Activated B cell treated with CpG ODN at 0.5 μM for 24 hours (primary cell): ENCODE results near the gene KLHL29. TPM values are rescaled to one million over a fixed set of nuclear protein-coding genes. Genes with fewer than 3 reads are reported as not detected.

Experiments
- ATAC-seq: fragments of 200-7000 bp; cut with Tn5 transposase; one replicate; pipeline ENCODE4 v1.10.0; 2021; ENCODE audit warnings: low read depth, mild to moderate bottlenecking, moderate library complexity
- CTCF ChIA-PET: fragments of 350-600 bp; sonication (Branson Sonifier 250); formaldehyde crosslinking; loops from one replicate; lab custom pipeline; 2021; ENCODE audit warnings: antibody characterized with exemption; lab: Charles Lee
- POLR2A ChIA-PET: fragments of 350-600 bp; sonication (Branson Sonifier 250); formaldehyde crosslinking; loops from one replicate; lab custom pipeline; 2021; ENCODE audit warnings: antibody characterized with exemption; lab: Charles Lee
- DNase-seq: peaks from one replicate; pipeline ENCODE4 v3.0.0; 2022
- H3K27ac Mint-ChIP-seq: one replicate; pipeline ENCODE4 v1.8.0; 2020; ENCODE audit warnings: mixed read lengths
- H3K27me3 Mint-ChIP-seq: one replicate; pipeline ENCODE4 v1.8.0; 2021; ENCODE audit warnings: mixed read lengths
- H3K36me3 Mint-ChIP-seq: one replicate; pipeline ENCODE4 v1.8.0; 2021; ENCODE audit warnings: low read depth, mixed read lengths
- H3K4me1 Mint-ChIP-seq: one replicate; pipeline ENCODE4 v1.8.0; 2021; ENCODE audit warnings: mixed read lengths
- H3K4me3 Mint-ChIP-seq: one replicate; pipeline ENCODE4 v1.8.0; 2020; ENCODE audit warnings: mild to moderate bottlenecking, mixed read lengths
- H3K9me3 Mint-ChIP-seq: one replicate; pipeline ENCODE4 v1.8.0; 2020; ENCODE audit warnings: mixed read lengths
- intact Hi-C: fragments of 100-400 bp; cut with micrococcal nuclease; formaldehyde crosslinking; loops from one replicate; pipeline ENCODE4 v1.15.1; 2024
- total RNA-seq: library from RNA; stranded (reverse); gene quantifications from 2 replicates; pipeline ENCODE4 v1.2.3, GENCODE V29; 2022
- TF ChIP-seq, protein P1 (sequence below): fragments of 200-600 bp; IDR thresholded peaks from one replicate; pipeline ENCODE4 v1.8.0; 2022; ENCODE audit warnings: antibody characterized with exemption, mild to moderate bottlenecking

KLHL29 gene
- total RNA-seq, 1 donor from 2014 or later: 2.5 TPM

DNA sequence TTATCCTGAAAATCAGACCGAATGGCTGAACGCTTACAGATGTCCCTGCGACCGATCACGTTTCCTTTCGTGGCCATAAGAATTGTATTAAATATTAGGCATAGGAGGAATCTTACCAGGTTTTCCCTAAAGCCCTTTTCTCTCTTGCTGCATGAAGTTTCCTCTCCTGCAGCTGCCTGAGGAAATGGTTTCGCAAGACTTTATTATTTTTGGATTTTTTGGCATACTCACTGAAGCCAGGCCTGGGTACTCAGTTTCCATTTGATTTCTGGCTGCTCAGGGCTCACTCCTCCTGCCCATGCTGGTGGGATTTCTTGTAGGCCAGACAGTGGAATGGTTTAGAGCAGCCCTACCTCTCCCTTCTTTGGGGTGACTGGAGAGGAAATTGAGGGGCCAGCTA, 114.0 kb downstream of the KLHL29 start:
- Mint-ChIP-seq H3K36me3 (no peaks in the 10 kb centered on the region), H3K27me3 (peaks cover 6% of the 10 kb centered on the region), H3K4me1 (peaks cover 6% of the 10 kb centered on the region), H3K4me3 (no peak overlapping the region), H3K9me3 (no peaks in the 10 kb centered on the region), H3K27ac (no peak overlapping the region)
- ChIA-PET POLR2A (no interaction called here), CTCF (no interaction called here)
- DNase-seq: no peak
- ATAC-seq: no peak
- TF ChIP-seq, protein P1, sequence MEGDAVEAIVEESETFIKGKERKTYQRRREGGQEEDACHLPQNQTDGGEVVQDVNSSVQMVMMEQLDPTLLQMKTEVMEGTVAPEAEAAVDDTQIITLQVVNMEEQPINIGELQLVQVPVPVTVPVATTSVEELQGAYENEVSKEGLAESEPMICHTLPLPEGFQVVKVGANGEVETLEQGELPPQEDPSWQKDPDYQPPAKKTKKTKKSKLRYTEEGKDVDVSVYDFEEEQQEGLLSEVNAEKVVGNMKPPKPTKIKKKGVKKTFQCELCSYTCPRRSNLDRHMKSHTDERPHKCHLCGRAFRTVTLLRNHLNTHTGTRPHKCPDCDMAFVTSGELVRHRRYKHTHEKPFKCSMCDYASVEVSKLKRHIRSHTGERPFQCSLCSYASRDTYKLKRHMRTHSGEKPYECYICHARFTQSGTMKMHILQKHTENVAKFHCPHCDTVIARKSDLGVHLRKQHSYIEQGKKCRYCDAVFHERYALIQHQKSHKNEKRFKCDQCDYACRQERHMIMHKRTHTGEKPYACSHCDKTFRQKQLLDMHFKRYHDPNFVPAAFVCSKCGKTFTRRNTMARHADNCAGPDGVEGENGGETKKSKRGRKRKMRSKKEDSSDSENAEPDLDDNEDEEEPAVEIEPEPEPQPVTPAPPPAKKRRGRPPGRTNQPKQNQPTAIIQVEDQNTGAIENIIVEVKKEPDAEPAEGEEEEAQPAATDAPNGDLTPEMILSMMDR: no peak
- intact Hi-C loops: no loop called here

DNA sequence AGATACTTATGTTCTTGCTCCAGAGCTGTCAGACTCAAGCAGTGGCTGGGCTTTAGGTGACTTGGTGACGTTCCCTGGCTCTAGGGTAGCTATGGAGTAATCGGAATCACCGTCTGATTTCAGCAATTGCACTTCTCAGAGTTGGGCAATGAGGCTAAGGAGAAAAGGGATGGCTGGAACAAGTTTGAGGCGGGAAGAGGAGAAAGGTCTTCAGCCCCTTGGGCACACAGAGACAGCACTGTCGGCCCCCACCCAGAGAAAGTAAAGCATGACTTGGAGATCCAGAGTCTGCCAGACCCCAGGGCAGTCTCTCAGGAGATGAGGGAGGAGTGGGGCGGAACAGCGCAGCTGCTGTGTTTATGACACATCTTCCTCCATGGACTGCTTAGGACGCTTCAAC, 114.5 kb downstream of the KLHL29 start:
- Mint-ChIP-seq H3K27ac (no peak overlapping the region), H3K4me3 (no peak overlapping the region), H3K36me3 (no peaks in the 10 kb centered on the region), H3K27me3 (peaks cover 6% of the 10 kb centered on the region), H3K9me3 (no peaks in the 10 kb centered on the region), H3K4me1 (peaks cover 6% of the 10 kb centered on the region)
- CTCF ChIA-PET: no interaction called here
- POLR2A ChIA-PET: no interaction called here
- intact Hi-C loops: no loop called here
- ATAC-seq: no peak
- DNase-seq: no peak
- TF ChIP-seq, protein P1: no peak

DNA sequence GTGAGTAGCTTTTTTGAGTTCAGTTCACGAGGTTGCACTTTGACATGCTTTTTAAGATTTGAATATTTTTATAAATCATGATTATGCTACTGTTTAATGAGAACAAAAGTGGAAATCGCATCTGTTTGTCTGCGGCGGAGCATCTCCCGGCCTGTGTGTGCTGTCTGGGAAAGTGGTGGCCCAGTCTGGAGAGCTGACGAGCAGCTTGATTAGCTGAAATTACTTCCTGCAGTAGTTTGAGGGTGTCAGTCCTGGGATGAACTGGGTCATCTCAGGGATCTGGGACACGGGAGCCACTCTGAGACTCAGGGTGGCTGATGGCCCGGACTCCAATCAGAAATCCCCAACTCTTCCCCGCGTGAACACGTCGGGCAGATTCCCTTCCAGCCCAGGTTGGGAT, 115.9 kb downstream of the KLHL29 start:
- ChIA-PET POLR2A (no interaction called here), CTCF (no interaction called here)
- Mint-ChIP-seq H3K4me1 (peaks cover 6% of the 10 kb centered on the region), H3K4me3 (no peak overlapping the region), H3K9me3 (no peaks in the 10 kb centered on the region), H3K27ac (no peak overlapping the region), H3K27me3 (peaks cover 4% of the 10 kb centered on the region), H3K36me3 (no peaks in the 10 kb centered on the region)
- no peak for DNase-seq
- intact Hi-C loops: no loop called here
- no peak for ATAC-seq
- TF ChIP-seq, protein P1: no peak

DNA sequence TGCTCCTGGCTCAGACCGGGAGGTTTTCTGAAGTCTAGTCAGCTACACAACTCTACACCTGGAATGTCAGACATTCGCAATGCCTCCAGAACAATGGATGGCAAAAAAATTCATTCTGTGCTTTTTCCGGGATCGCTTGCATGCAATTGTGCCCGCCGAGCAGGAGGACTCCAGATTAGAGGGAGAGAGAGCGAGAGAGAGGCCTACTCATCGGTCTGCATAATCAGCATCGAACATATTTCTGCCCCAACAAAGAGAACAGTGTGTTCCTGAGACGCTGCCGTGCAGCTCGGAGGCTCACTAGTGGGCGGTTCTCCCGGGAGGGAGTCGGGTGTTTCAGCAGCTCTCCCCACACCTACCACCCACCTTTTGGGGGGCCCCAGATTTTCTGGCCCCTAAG, 117.1 kb downstream of the KLHL29 start:
- H3K4me3 Mint-ChIP-seq: no peak overlapping the region
- peaks cover 4% of the 10 kb centered on the region for H3K27me3 Mint-ChIP-seq
- no peak overlapping the region for H3K27ac Mint-ChIP-seq
- ChIA-PET CTCF (no interaction called here), POLR2A (no interaction called here)
- DNase-seq: no peak
- TF ChIP-seq, protein P1: no peak
- no peaks in the 10 kb centered on the region for H3K36me3 Mint-ChIP-seq
- ATAC-seq: no peak
- intact Hi-C loops: no loop called here
- H3K4me1 Mint-ChIP-seq: peaks cover 6% of the 10 kb centered on the region
- no peaks in the 10 kb centered on the region for H3K9me3 Mint-ChIP-seq

DNA sequence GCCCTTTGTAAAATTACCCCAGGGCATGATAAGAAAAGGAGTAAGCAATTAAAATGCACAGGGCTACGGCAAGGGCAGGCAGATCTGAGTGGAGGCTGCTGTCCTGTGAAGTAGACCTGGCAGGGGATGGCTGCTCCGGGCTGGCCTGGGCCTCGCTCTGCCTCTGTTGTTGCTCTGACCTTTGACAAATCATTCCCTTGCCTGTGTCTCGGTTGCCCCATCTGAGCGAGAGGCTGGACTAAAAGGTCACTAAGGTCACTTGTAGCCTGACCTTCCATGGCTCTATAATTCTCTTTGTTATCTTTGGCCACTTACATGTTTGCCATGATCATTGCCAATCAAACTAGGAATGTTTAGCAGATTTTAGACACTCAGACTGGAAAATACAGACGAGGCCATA, 118.1 kb downstream of the KLHL29 start:
- ATAC-seq: no peak
- intact Hi-C loops: no loop called here

More for the DNA sequence above, 118.1 kb downstream of the KLHL29 start:
- no peak overlapping the region for H3K4me3 Mint-ChIP-seq
- peaks cover 2% of the 10 kb centered on the region for H3K27me3 Mint-ChIP-seq
- no peaks in the 10 kb centered on the region for H3K36me3 Mint-ChIP-seq
- no peak for DNase-seq
- TF ChIP-seq, protein P1: no peak
- no peaks in the 10 kb centered on the region for H3K9me3 Mint-ChIP-seq
- CTCF ChIA-PET: no interaction called here
- POLR2A ChIA-PET: no interaction called here
- H3K4me1 Mint-ChIP-seq: peaks cover 5% of the 10 kb centered on the region
- no peak overlapping the region for H3K27ac Mint-ChIP-seq
